GM21723 (cell line): ENCODE measurements around the gene MTA3.
"Not testable (repeated sequence)": the region's sequence is repeated elsewhere in the genome, so short reads cannot be mapped to it uniquely, and the experiment has no call there.

Source experiments
- ATAC-seq: cut with Tn5 transposase; IDR thresholded peaks from one replicate; pipeline ENCODE4 v1.9.1; 2021; ENCODE audit warnings: mild to moderate bottlenecking, moderate library complexity; ENCODE audit not compliant: unreplicated experiment

The MTA3 gene

DNA sequence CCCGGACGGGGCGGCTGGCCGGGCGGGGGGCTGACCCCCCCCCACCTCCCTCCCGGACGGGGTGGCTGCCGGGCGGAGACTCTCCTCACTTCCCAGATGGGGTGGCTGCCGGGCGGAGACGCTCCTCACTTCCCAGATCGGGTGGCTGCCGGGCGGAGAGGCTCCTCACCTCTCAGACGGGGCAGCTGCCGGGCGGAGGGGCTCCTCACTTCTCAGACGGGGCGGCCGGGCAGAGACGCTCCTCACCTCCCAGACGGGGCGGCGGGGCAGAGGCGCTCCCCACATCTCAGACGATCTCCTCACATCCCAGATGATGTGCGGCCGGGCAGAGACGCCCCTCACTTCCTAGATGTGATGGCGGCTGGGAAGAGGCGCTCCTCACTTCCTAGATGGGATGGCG lies 37.7 kb downstream of the MTA3 start:
- ATAC-seq: not testable (repeated sequence)

DNA sequence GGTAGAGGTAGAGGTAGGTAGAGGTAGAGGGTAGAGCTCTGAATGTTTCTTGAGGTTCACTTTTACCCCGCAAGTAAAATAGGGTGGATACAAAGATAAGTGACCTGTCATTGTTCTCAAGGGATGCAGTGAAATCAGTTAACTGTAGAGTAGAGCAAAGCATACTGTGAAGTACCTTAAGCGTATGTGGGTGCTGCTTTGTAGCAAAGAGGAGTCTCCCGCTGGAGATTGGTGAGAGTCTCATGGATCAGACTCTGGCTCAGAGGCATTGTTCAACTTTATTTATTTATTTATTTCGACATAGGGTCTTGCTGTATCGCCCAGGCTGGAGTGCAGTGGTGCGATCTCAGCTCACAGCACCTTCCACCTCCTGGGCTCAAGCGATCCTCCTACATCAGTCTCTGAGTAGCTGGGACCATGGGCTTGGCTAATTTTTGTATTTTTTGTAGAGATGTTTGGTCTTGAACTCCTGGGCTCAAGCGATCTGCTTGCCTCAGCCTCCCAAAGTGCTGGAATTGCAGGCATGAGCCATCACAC lies 38.7 kb downstream of the MTA3 start:
- no peak for ATAC-seq

DNA sequence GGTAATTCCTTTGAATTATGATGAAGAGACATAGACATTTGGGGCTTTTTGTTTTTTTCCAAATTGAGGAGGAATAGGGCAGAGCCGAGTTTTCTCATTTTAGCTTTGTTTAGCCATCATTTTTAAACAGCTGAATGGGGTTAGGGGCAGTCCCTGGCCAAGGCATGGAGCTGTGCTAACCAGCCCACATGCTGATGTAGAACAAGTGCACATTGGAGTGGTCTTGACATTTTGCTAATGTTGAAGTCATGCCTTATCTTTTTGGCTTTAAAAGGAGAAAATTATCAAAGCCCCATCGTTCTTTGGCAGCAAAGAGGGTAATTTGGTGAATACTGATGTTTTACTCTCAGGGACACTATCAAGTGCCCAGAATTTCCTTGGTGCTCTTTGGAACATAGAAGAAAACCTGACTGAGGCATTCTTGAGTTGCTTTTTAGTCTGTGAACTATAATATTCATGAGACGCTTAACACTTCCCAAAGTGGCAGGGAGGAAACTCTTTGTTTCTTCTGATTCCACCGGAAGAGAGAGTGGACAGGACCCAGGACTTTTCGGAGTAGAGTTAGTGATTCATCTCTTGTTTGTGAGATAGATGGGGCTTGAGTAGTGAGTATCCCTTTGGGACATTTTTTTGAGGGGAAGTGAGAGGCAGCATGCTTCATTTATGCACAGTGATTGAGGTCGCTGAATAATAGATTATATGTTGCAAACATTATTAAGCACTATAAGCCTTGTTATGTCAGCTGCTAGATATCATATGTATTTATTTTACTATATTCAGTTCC lies 45.0 kb downstream of the MTA3 start:
- ATAC-seq: no peak

DNA sequence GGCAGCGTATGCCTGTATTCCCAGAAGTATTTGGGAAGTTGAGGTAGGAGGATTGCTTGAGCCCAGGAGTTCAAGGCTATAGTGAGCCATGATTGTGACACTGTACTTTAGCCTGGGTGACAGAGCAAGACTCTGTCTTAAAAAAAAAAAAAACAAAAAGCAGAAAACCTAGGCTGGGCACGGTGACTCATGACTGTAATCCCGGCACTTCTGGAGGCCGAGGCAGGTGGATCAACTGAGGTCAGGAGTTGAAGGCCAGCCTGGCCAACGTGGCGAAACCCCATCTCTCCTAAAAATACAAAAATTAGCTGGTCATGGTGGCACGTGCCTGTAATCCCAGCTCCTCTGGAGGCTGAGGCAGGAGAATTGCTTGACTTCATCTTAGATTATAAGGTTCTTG lies 46.4 kb downstream of the MTA3 start:
- ATAC-seq: no peak

DNA sequence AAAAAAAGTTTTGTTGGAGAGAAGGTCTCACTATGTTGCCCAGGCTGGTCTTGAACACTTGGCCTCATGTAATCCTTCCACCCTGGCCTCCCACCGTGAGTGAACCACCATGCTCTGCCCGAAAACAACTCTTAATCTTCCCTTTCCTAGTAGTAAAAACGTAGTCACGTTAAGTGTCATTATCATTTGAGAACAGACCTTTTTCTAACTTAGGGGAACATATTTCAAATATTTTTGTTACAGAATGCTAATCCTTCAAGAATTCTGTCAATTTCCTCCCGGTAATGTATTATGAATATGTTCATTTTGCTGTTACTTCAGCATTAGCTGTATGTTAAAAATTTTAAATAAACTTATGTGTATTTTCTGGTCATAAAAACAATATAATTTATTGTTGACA lies 49.7 kb downstream of the MTA3 start:
- no peak for ATAC-seq

DNA sequence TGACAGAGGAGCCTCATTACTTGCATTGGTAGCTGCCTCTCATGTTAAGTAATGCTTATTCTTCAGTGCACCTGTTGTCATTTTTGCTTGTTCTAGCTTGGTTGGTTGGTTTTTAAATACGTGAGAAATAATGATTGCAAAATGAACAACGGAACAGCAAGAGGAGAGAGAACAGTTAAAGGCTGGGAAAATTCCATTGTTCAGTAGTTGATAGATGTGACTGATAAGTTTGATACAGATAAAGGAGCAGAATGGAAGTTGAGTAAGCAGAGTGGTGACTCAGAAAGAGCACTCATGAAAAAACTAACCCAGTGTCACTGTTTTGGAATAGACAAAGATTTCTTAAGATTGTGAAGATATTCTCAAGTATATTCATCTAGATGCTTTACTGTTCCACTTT lies 50.5 kb downstream of the MTA3 start:
- ATAC-seq: no peak

DNA sequence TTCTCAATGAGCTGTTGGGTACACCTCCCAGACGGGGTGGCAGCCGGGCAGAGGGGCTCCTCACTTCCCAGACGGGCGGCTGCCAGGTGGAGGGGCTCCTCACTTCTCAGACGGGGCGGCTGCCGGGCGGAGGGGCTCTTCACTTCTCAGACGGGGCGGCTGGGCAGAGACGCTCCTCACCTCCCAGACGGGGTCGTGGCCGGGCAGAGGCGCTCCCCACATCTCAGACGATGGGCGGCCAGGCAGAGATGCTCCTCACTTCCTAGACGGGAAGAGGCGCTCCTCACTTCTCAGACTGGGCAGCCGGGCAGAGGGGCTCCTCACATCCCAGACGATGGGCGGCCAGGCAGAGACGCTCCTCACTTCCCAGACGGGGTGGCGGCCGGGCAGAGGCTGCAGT lies 53.2 kb downstream of the MTA3 start:
- not testable (repeated sequence) for ATAC-seq

DNA sequence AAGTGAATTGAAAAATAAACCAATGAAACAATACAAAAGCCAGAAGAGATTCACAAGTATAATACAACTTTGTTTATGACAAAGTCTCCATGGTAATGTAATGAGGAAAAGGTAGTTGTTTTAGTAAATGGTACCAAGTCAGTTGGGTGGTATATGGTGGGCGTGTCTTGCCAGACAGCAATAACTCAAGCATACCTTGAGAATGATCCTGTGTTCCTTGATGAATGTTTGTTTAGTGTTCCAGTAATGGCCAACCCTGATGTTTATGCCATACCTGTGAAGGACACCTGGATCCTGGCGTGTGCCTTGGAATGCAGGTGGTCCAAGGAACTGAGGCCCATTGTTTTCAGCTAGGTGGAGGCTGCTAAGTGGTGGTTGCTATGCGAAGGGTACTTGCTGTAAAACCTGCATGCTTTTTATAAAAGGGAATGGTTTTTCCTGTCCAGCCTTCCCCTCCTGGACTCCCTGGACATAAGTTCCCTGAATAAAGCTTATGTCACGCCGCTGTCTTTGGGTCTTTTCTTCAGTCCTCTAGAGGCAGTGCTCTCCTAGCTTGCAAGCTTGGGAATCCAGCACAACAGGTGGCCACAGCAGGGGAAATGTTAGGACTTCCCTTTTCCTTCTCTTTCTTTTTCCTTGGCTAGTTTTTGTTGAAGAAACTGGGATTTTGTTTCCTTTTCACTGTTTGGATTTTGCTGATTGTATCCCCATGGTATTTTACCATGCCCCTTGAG lies 54.7 kb downstream of the MTA3 start:
- ATAC-seq: no peak

DNA sequence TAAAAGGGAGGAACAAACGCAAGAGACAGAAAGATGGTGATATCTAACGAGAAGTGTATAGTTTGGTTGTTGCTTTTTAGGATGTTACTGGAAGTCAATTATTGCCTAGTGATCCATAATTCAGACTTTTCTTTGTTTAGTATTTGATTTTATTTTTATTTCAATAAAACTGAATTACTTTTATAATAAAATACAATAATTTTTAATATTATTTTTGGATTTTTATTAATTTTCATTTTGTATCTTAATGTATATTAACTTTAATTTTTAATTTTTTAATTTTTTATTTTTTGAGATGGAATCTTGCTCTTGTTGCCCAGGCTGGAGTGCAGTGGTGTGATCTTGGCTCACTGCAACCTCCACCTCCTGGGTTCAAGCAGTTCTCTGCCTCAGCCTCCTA lies 55.6 kb downstream of the MTA3 start:
- no peak for ATAC-seq

DNA sequence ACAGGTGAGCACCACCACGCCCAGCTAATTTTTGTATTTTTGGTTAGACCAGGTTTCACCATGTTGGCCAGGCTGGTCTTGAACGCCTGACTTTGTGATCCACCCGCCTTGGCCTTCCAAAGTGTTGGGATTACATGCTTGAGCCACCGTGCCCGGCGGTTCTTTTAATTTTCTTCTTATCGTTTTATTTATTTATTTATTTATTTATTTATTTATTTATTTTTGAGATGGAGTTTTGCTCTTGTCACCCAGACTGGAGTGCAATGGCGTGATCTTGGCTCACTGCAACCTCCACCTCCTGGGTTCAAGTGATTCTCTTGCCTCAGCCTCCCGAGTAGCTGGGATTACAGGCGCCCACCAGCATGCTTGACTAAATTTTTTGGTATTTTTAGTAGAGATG lies 59.6 kb downstream of the MTA3 start:
- not testable (repeated sequence) for ATAC-seq

DNA sequence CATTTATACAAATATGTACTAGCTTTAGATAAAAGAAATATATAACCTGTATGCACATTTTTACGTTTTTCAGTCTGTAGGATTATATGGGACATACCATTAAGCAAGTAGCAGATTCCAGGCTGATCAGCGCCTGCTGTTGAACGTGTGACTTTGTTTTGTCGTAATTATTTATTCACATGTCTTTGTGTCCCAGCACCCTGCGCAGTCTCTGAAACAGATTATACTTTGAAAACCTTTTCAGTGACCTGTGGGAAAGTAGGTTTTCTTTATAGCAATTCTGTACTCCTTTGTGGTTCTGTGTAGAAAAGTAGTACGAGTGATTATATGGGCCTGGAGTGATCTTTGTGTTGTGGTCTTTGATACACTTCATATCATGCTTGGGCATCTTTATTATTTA lies 68.5 kb downstream of the MTA3 start:
- no peak for ATAC-seq

DNA sequence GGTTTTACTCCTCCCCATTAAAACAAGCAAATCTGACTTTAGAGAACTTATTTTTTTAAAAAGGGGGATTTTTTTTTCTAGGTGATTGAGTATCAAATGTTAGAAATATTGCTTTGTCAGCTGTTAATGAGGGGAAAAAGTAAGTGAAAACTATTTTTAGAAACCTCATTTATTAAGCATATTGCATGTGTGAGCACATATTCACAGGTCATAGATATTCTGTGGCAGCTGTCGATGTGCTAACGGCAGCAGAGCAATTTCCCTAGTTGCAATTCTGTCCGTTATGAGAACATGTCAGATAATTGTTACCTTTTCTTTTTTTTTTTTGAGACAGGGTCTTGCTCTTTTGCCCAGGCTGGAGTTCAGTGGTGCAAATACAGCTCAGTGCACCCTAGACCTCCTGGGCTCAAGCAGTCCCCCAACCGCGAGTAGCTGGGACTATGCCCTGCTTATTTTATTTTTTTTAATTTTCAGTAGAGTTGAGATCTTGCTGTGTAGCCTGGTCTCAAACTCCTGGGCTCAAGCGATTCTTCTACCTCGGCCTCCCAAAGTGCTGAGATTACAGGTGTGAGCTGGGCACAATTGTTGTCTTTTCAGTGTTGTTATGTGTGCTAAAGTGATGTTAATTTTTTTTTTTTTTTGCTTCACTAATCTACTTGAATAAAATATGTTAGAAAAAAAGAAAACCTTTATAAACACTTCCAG lies 69.8 kb downstream of the MTA3 start:
- ATAC-seq: no peak

DNA sequence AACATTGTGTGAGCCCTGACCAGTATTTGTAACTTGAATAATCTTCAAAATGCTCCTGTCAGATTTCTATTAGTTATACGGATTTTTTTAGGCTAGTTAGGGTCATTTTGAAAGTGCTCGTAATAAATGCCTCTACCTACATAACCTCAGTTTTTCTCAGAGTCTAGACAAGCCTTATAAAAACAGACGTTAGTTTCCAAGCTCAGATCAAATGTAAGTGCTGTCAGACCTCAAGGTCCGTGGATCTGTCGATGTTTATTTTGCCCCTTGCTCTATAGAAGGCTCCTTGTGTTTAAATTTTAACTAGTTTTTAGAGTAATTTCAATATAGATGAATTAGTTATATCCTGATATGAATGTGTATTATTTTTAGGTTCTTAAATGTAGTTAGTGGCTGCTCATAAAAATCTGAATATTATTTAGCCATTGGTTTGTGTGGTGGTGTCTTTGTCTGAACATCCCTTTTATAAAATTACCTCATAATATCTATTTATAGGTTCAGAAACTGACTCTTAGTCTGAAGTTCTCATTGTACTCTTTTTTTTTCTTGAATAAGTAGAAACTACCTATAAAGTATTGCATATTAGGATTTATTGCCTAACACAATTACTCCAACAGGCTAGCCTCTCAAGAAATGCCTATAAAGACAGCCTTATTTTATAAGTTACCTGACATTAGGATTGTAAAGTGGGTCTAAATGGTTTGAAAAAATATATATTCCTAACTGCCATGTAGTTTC lies 71.1 kb downstream of the MTA3 start:
- ATAC-seq: peak; percentile 78

DNA sequence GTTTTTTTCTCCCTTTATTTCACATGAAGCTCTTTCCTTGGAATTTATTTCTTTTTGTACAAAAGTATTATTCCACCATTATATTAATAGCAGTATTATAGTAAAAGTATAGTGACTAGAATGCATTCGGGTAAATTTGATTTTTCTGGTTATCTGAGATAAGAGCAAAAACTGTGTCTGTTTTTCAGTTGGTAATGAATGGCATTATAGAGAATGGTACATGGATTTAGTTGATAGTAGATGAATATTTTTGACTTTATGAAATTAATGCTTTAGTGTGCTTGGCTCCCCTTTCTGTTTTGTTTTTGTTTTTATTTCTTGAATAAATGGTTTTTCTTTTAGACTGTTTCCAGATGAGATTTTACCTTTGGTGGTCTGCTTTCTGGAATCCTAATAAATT lies 71.8 kb downstream of the MTA3 start:
- no peak for ATAC-seq

DNA sequence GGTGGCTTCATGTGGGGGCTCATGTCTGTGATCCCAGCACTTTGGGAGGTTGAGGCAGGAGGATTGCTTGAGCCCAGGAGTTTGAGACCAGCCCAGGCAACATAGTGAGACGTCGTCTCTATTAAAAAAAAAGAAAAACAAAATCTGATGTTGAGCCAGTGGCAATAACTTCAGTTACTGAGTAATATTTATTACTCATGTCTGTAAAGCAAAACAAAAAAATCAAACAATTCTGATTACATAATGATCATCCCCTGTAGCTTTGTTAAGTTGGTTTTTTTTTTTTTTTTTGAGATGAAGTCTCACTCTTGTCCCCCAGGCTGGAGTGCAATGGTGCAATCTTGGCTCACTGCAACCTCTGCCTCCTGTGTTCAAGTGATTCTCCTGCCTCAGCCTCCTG lies 73.9 kb downstream of the MTA3 start:
- ATAC-seq: not testable (repeated sequence)

DNA sequence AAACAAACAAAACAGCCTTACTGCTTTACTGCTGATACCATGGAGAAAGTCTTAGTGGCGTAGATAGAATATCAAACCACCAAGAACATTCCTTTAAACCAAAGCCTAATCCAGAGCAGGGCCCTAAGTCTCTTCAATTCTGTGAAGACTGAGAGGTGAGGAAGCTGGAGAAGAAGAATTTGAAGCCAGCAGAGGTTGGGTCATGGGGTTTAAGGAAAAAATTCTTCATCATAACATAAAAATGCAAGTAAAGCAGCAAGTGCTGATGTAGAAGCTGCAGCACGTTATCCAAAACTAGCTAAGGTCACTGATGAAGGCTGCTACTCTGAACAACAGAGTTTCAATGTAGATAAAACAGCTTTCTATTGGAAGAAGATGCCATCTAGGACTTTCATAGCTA lies 77.1 kb downstream of the MTA3 start:
- no peak for ATAC-seq

DNA sequence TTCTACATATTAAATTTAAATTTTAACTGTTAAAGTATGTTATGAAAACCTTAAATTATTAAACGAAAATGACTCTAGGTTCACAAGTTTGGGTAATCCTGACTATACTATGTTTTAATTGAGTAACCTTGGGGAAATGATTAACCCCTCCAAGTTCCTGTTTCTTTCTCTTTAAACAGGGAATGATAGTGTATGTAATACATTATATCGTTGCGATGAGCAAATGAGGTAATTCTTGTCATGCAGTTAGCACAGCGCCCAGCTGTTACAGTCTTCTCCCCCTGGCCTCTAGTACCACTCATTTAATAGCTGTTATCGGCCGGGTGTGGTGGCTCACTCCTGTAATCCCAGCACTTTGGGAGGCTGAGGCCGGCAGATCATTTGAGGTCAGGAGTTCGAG lies 80.4 kb downstream of the MTA3 start:
- ATAC-seq: no peak

DNA sequence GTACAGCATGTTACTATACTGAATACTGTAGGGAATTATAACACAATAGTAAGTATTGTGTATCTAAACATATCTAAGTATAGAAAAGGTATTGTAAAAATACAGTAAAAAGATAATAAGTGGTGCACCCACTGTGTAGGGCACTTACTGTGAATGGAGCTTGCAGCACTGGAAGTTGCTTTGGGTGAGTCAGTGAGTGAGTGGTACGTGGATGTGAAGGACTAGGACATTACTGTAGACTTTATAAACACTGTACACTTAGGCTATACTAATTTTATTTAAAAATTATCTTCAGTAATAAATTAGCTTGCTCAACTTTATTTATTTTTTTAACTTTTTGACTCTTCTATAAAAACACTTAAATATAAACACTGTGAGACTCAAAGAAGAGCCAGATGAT lies 82.6 kb downstream of the MTA3 start:
- no peak for ATAC-seq

DNA sequence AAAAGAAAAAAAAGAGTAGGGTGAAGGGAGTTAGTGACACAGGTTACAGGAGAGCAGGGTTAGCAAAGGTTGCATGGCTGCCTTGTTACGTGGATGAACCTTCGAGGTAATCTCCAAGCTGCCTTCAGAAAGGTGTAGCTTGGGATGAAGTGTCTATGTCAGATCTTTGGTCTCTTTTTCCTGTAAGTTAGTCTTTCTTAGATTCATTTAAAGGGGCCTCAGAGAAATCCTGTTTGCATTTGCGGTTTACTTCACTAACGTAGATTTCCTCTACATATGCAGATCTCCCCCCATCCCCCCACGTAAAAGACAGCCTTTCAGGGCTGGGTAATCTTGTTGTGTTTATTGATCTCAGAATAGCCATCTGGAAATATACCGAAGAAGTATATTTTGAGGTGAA lies 83.7 kb downstream of the MTA3 start:
- ATAC-seq: no peak

DNA sequence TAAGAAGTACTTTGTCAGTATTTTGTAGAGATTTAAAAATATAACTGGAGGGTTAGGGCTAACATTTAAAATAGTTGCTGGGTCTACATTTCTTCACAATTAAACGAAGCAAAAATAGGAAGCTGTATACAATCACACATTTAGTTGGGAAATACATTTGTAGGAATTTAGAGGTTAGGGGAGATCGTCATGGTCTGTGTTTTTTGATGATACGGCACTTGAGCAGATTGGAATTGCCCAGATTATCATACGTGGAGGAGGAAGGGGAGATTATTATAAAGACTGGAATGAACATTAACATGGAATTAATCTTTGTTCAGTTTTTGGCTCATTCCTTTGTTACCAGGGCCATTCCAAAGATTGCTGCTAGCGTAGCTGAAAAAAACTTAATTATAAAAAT lies 84.6 kb downstream of the MTA3 start:
- no peak for ATAC-seq

DNA sequence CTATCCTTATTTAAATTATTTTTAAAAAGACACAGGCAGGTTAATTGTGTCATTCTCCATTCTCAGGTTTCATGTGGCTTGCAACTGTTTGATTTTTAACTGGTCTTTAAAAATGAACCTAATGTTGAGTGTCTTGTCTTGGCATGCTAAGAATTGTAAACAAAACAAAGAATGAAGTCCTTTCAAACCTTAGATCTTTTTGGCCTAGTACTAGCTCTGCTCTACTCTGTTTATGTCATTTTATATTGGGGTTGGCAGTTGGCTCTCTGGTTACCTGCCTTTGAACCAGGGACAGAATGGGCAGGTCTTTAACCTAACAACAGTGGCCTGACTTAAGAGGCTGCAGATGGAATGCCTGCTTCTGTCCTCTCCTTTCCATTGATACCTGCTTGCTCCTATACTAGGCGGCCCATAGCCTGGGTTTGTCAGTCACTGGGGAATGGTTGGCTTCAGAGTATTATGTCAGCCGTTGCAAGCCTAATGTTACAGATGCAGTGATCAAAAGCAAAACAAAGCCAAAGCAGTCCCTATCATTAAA lies 85.5 kb downstream of the MTA3 start:
- no peak for ATAC-seq
